Measurements from ENCODE around the gene DSCAML1.

DNA sequence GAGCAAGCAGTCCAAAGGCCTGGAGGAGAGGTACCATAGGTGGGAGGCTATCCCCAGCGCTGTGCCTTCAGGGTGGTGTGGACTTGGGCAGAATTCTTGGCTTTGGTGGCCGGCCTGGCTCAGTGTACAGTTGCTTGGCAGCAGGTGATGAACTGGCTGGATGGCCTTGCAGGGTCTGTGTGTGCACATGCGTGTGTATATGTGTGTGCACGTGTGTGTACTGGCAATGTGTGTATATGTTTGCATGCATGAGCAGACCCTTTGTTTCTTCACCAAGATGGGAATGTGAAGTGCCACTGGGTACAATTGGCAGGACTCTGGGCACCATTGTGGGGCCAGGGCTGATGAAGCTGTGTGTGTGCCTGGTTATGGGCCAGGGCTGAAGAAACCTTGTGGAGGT lies 416.3 kb downstream of the DSCAML1 start:
- TF ChIP-seq SNAI2 (CRISPR knock-in tag; IDR thresholded peaks at IDR 0.05) (no peak), TCF4 (CRISPR knock-in tag; IDR thresholded peaks at IDR 0.05; ENCODE audit: borderline replicate concordance) (no peak), ZC3H10 (CRISPR knock-in tag; IDR thresholded peaks at IDR 0.05) (no peak), ISL1 (CRISPR knock-in tag; IDR thresholded peaks at IDR 0.05) (no peak), PATZ1 (CRISPR knock-in tag; IDR thresholded peaks at IDR 0.05; ENCODE audit: borderline replicate concordance) (no peak)
- TF ChIP-seq, protein P1, sequence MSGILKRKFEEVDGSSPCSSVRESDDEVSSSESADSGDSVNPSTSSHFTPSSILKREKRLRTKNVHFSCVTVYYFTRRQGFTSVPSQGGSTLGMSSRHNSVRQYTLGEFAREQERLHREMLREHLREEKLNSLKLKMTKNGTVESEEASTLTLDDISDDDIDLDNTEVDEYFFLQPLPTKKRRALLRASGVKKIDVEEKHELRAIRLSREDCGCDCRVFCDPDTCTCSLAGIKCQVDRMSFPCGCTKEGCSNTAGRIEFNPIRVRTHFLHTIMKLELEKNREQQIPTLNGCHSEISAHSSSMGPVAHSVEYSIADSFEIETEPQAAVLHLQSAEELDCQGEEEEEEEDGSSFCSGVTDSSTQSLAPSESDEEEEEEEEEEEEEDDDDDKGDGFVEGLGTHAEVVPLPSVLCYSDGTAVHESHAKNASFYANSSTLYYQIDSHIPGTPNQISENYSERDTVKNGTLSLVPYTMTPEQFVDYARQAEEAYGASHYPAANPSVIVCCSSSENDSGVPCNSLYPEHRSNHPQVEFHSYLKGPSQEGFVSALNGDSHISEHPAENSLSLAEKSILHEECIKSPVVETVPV (CRISPR knock-in tag; IDR thresholded peaks at IDR 0.05) = no peak
- TF ChIP-seq, protein P2, sequence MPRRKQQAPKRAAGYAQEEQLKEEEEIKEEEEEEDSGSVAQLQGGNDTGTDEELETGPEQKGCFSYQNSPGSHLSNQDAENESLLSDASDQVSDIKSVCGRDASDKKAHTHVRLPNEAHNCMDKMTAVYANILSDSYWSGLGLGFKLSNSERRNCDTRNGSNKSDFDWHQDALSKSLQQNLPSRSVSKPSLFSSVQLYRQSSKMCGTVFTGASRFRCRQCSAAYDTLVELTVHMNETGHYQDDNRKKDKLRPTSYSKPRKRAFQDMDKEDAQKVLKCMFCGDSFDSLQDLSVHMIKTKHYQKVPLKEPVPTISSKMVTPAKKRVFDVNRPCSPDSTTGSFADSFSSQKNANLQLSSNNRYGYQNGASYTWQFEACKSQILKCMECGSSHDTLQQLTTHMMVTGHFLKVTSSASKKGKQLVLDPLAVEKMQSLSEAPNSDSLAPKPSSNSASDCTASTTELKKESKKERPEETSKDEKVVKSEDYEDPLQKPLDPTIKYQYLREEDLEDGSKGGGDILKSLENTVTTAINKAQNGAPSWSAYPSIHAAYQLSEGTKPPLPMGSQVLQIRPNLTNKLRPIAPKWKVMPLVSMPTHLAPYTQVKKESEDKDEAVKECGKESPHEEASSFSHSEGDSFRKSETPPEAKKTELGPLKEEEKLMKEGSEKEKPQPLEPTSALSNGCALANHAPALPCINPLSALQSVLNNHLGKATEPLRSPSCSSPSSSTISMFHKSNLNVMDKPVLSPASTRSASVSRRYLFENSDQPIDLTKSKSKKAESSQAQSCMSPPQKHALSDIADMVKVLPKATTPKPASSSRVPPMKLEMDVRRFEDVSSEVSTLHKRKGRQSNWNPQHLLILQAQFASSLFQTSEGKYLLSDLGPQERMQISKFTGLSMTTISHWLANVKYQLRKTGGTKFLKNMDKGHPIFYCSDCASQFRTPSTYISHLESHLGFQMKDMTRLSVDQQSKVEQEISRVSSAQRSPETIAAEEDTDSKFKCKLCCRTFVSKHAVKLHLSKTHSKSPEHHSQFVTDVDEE (CRISPR knock-in tag; IDR thresholded peaks at IDR 0.05) = no peak

Measured in SK-N-SH treated with all-trans-retinoic acid at 6 μM for 48 hours (cell line).